Upper lobe of left lung (tissue), 6 donors: ENCODE data around the gene API5. TPM values are rescaled to one million over a fixed set of nuclear protein-coding genes. Genes with fewer than 3 reads are reported as not detected.

Experiments used
- ATAC-seq, 2 donors: fragments of 200-7000 bp; cut with Tn5 transposase; one replicate each; pipeline ENCODE4 v1.9.1; 2022; ENCODE audit warnings: mild to moderate bottlenecking in 2 of 2, moderate library complexity in 2 of 2; ENCODE audit not compliant: low FRiP score in 2 of 2
- DNase-seq, 2 donors: peaks; one replicate each; pipeline ENCODE4 v3.0.0-alpha.2; 2019 to 2020
- H3K27ac ChIP-seq, 4 donors: fragments of 200-600 bp; sonication (generic); one replicate each; pipeline ENCODE4 v1.5.1; 2016 to 2019
- H3K27me3 ChIP-seq, 4 donors: fragments of 200-600 bp; sonication (generic); one replicate each; pipeline ENCODE4 v1.5.1; 2017 to 2019
- H3K36me3 ChIP-seq, 4 donors: fragments of 200-600 bp; sonication (generic); one replicate each; pipeline ENCODE4 v1.5.1; 2016 to 2019
- H3K4me1 ChIP-seq, 4 donors: fragments of 200-600 bp; sonication (generic); one replicate each; pipeline ENCODE4 v1.5.1; 2018 to 2019
- H3K4me3 ChIP-seq, 4 donors: fragments of 200-600 bp; sonication (generic); one replicate each; pipeline ENCODE4 v1.5.1; 2017 to 2019; ENCODE audit warnings: mild to moderate bottlenecking in 2 of 4, moderate library complexity in 1 of 4
- H3K9me3 ChIP-seq, 4 donors: fragments of 200-600 bp; sonication (generic); one replicate each; pipeline ENCODE4 v1.5.1; 2018 to 2019
- EP300 ChIP-seq, 4 donors: sonication (generic); formaldehyde crosslinking; IDR thresholded peaks; one replicate each; pipeline ENCODE4 v1.5.1; 2017; ENCODE audit warnings: antibody characterized with exemption in 4 of 4, control low read depth in 2 of 4
- POLR2A ChIP-seq, 4 donors: fragments of 450-650 bp; IDR thresholded peaks; one replicate each; pipeline ENCODE4 v1.5.1; 2016 to 2017; ENCODE audit warnings: antibody characterized with exemption in 4 of 4, mild to moderate bottlenecking in 2 of 4
- POLR2AphosphoS5 ChIP-seq, 2 donors: sonication (generic); formaldehyde crosslinking; IDR thresholded peaks; one replicate each; pipeline ENCODE4 v1.5.1; 2017; ENCODE audit warnings: antibody characterized with exemption in 2 of 2
- WGBS, 2 donors: methylation state at CpG; one replicate each; pipeline ENCODE4 v1.1.5; 2017 to 2018; 5-methylcytosine and 5-hydroxymethylcytosine counted together
- total RNA-seq, 6 donors: library from RNA; depleted of rRNA in 4 of 6; stranded (reverse); fragments of >200 nt in 4 of 6; gene quantifications; one replicate each; pipeline versions ENCODE4 v1.1.0 to v1.2.1, GENCODE V29; 2016 to 2021
- TF ChIP-seq, protein P1 (sequence below), 6 experiments: fragments of 450-650 bp in 4 of 6; fragments of 200-600 bp in 2 of 6; sonication (generic) in 2 of 6; IDR thresholded peaks; one replicate each; pipeline ENCODE4 v1.5.1; 2016 to 2019; ENCODE audit warnings: antibody characterized with exemption in 6 of 6
- donor health status: DM: no; HTN: no; CAD: no; lungs with moderate emphysema.
- donor health status: DM: no; HTN: yes; CAD: no; lungs with severe emphysema.

Gene API5
- total RNA-seq, 6 donors from 2014 or later: 31.4 to 111 (median 74.4) TPM

DNA sequence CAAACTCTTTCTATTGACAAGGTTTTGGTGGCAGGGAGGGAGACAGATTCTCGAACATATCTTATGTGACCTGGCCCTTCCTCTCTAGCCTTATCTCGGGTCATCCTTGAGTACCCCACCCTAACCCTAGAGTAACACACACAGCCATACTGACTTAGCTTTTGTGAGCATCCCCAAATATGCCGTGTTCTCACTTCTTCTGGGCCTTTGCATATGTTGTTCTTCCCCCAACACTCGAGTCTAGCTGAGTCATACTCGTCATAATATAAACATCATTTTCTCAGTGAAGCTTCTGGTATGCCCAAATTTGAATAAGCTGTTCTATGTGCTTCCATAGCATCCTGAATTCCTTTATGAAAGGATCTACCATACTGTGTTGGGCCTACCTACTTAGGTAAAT, 54.9 kb downstream of the API5 start:
- no peaks in the 10 kb centered on the region for H3K9me3 ChIP-seq
- H3K27ac ChIP-seq: no peak overlapping the region
- peaks cover 0 to 11% (median 3%) of the 10 kb centered on the region in 4 donors for H3K36me3 ChIP-seq
- TF ChIP-seq POLR2AphosphoS5 (IDR thresholded peaks at IDR 0.05): no peak
- no peak for TF ChIP-seq POLR2A (IDR thresholded peaks at IDR 0.05)
- TF ChIP-seq, protein P1, sequence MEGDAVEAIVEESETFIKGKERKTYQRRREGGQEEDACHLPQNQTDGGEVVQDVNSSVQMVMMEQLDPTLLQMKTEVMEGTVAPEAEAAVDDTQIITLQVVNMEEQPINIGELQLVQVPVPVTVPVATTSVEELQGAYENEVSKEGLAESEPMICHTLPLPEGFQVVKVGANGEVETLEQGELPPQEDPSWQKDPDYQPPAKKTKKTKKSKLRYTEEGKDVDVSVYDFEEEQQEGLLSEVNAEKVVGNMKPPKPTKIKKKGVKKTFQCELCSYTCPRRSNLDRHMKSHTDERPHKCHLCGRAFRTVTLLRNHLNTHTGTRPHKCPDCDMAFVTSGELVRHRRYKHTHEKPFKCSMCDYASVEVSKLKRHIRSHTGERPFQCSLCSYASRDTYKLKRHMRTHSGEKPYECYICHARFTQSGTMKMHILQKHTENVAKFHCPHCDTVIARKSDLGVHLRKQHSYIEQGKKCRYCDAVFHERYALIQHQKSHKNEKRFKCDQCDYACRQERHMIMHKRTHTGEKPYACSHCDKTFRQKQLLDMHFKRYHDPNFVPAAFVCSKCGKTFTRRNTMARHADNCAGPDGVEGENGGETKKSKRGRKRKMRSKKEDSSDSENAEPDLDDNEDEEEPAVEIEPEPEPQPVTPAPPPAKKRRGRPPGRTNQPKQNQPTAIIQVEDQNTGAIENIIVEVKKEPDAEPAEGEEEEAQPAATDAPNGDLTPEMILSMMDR (IDR thresholded peaks at IDR 0.05): no peak
- TF ChIP-seq EP300 (IDR thresholded peaks at IDR 0.05): no peak
- H3K4me1 ChIP-seq: peaks cover 8 to 31% (median 17%) of the 10 kb centered on the region in 4 donors
- ATAC-seq (no peak), DNase-seq (no peak)
- H3K4me3 ChIP-seq: no peak overlapping the region
- H3K27me3 ChIP-seq: no peaks in the 10 kb centered on the region
- WGBS, 2 donors: 68 to 75% methylated on average over 5 of the region's 5 CpGs

DNA sequence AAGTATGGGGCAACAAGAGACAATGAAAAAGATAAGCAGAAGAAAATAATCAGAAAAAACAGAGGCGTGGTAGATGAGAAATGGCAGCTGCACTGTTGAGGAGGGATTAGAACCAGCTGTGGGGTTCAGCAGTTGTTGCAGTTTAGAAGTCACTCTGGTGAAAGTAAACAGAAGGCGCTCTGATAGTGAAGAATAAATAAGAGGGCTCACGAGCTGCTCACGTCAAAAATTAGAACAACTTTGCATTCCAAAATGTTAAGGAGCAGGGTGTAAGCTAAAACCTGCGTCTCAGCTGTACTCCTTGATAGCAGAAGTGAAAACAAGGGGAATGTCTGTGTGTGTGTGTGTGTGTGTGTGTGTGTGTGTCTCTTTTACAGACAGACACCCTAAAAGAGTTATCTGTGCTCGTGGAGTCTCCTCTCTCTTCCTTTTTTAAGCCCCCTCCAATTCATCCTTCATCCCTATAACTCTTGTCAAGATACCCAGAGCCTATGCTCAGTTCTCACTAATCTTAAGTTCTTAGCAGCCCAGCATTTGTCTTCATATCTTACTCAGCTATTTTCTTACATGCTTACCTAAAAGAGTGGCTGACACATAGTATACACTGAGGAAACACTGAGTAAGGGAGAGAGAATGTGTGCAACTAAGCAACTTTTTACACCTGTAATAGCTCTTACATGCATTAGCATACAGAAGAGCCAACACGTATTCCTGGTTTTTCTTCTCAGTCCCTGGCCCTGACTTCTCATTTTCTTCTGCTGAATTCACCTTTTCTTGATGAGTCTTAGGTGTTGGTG, 55.8 kb downstream of the API5 start:
- Histone ChIP-seq H3K9me3 (no peaks in the 10 kb centered on the region), H3K4me1 (peaks cover 8 to 30% (median 17%) of the 10 kb centered on the region in 4 donors), H3K4me3 (no peak overlapping the region), H3K36me3 (peaks cover 0 to 17% (median 3%) of the 10 kb centered on the region in 4 donors), H3K27ac (peak overlapping the region in 2 of 4 donors; percentile 8 to 25), H3K27me3 (no peaks in the 10 kb centered on the region)
- WGBS, 2 donors: 49 to 63% methylated on average over 7 of the region's 7 CpGs
- DNase-seq: no peak
- ATAC-seq: peak in 1 of 2 donors; percentile 79
- TF ChIP-seq EP300 (IDR thresholded peaks at IDR 0.05): no peak
- TF ChIP-seq POLR2A (IDR thresholded peaks at IDR 0.05): no peak
- no peak for TF ChIP-seq POLR2AphosphoS5 (IDR thresholded peaks at IDR 0.05)
- TF ChIP-seq, protein P1 (IDR thresholded peaks at IDR 0.05): no peak

DNA sequence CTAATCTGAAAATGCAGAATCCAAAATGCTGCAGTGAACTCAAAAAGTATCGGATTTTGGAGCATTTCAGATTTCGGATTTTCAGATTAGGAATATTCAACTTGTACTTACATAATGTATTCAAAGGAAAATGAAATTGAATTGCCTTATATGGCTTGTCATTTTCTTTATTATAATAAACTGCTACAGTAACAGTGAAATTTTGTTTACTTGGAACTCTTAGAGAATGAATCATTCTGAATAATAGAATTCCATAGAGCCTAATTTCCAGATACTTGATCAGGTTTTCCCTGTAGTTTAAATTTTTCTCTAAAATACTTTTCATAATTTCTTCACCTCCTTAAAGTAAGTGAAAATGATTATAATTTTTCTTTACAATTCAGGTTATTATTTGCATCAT, 64.3 kb downstream of the API5 start:
- ATAC-seq: no peak
- no peak for DNase-seq
- H3K4me1 ChIP-seq: peaks cover 0 to 17% (median 10%) of the 10 kb centered on the region in 4 donors
- WGBS, 2 donors: 97 to 98% methylated on average over 2 of the region's 2 CpGs
- peaks cover 0 to 18% (median 3%) of the 10 kb centered on the region in 4 donors for H3K36me3 ChIP-seq
- TF ChIP-seq POLR2AphosphoS5 (IDR thresholded peaks at IDR 0.05) (no peak), POLR2A (IDR thresholded peaks at IDR 0.05) (no peak), EP300 (IDR thresholded peaks at IDR 0.05) (no peak)
- TF ChIP-seq, protein P1 (IDR thresholded peaks at IDR 0.05): no peak
- H3K27ac ChIP-seq: no peak overlapping the region
- no peaks in the 10 kb centered on the region for H3K27me3 ChIP-seq
- no peak overlapping the region for H3K4me3 ChIP-seq
- no peaks in the 10 kb centered on the region for H3K9me3 ChIP-seq

DNA sequence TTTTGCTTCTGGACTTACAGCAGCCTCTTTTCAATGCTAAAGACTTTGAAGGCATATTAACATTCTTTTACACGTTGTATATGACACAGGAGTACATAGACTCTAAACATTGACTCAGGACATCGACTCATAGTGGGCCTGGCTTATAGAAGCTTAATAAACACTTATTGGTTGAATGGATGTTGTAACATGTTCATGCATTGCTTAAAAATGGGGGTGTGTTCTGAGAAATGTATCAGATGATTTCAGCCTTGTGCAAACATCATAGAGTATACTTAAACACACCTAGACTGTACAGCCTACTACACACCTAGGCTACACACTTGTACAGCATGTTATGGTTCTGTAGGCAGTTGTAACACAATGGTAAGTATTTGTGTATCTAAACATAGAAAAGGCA, 64.8 kb downstream of the API5 start:
- no peaks in the 10 kb centered on the region for H3K27me3 ChIP-seq
- DNase-seq: no peak
- peak; percentile 35 to 89 for ATAC-seq
- 45 to 81% methylated on average over 2 of the region's 2 CpGs for WGBS, 2 donors
- H3K36me3 ChIP-seq: peaks cover 0 to 22% (median 3%) of the 10 kb centered on the region in 4 donors
- H3K9me3 ChIP-seq: no peaks in the 10 kb centered on the region
- H3K27ac ChIP-seq: peak overlapping the region in 2 of 4 donors; percentile 11 to 14
- H3K4me1 ChIP-seq: peaks cover 0 to 17% (median 10%) of the 10 kb centered on the region in 4 donors
- no peak overlapping the region for H3K4me3 ChIP-seq
- TF ChIP-seq POLR2AphosphoS5 (IDR thresholded peaks at IDR 0.05) (peak in 1 of 2 donors; percentile 19), POLR2A (IDR thresholded peaks at IDR 0.05) (no peak), EP300 (IDR thresholded peaks at IDR 0.05) (peak in 1 of 4 donors; percentile 66)
- TF ChIP-seq, protein P1 (IDR thresholded peaks at IDR 0.05): no peak
